NCI-H524 (cell line): ENCODE data around the gene EXTL1.
"Not testable (repeated sequence)": the region's sequence is repeated elsewhere in the genome, so short reads cannot be mapped to it uniquely, and the experiment has no call there.

Experiments used
- DNase-seq, 2 experiments: peaks; one replicate each; lab custom pipeline; 2025; lab: John Stamatoyannopoulos, UW

The EXTL1 gene, protein sequence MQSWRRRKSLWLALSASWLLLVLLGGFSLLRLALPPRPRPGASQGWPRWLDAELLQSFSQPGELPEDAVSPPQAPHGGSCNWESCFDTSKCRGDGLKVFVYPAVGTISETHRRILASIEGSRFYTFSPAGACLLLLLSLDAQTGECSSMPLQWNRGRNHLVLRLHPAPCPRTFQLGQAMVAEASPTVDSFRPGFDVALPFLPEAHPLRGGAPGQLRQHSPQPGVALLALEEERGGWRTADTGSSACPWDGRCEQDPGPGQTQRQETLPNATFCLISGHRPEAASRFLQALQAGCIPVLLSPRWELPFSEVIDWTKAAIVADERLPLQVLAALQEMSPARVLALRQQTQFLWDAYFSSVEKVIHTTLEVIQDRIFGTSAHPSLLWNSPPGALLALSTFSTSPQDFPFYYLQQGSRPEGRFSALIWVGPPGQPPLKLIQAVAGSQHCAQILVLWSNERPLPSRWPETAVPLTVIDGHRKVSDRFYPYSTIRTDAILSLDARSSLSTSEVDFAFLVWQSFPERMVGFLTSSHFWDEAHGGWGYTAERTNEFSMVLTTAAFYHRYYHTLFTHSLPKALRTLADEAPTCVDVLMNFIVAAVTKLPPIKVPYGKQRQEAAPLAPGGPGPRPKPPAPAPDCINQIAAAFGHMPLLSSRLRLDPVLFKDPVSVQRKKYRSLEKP

DNA sequence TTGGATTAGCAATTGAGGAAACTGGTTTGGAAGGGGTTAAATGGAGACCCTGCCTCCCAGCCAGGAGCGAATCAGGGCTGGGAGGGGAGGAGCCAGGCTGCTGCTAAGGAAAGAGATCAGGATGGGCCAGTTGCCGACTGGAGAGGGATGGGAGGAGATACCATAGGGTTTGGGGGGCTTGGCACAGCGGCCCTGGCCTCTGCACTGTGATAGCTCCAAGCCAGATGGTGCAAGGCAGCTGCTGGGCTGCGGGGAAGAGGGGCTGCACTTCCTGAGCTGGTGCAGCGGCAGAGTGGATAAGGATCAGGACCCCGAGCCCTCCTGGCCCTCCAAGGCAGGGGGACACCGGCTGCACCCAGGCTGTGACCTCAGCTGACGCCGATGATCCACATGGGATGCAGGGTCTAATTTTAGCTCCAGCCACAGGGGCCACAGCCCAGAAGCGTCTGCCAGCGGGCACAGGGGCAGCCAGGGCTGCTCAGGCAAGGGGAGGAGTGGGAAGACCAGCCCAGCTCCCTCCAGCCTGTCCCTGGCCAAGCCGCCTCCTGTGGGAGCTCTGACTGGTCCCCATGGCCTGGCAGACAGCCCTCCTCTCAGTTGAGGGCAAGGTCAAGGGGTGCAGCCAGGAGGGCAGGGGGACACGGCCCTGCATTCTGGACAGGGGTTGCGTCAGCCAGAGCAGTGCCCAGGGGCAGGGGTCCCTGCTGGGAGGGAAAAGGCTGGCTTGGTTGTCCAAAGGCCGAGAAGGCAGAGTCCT is at the start of gene EXTL1:
Gene EXTL1 (plus strand): TSS at position 129 of the 757 bp plus-strand sequence. CDS start 872 bp downstream, outside the sequence.
- peak; percentile 50 to 70 for DNase-seq

DNA sequence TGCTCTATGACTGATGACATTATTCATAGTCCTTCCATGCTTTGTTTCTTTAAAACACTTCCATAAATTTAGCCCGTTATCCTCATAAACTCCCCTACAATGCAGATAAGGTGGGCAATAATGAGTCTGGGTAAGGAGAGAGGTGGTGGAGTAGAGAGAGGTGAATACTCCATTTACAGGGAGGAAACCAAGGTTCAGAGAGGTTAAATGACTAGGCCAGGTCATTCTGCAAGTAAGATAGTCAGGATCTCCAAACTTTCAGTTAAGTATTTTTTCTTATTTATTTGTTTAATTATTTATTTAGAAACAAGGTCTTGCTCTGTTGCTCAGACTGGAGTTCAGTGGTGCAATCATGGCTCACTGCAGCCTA is 49.8 kb upstream of the EXTL1 start:
- no peak for DNase-seq

DNA sequence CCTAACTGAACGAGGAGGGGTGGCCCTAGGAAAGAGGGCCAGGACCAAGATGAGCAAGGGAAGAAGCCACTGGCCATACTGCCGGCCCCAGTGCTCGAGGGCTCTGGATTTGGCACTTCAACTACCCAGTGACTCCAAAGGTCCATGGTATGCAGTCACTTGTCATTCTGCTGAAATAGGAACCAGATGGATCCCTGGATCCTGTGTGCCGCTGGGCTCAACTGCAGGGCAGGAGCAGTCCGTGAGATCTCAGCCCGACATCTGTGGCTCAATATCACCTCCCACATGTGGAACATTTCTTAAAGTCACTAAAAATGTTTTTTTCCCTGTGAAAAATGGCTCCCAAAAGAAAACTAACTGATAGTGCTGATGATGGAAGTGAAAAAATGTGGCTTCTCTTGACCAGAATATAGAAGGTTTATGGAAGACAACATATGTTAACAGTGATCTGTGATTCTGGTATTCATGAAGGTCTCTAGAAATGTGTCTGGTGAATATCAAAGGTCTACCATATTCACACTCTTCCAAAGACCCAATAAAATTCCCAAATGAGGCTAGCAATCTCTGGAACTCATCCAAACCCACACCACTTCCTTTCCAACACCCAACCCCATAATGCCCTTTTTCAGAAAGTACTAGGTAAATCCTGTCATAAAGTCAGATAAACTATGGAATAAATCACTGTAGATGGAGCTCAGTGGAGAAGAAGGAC is 47.8 kb upstream of the EXTL1 start:
- no peak for DNase-seq

DNA sequence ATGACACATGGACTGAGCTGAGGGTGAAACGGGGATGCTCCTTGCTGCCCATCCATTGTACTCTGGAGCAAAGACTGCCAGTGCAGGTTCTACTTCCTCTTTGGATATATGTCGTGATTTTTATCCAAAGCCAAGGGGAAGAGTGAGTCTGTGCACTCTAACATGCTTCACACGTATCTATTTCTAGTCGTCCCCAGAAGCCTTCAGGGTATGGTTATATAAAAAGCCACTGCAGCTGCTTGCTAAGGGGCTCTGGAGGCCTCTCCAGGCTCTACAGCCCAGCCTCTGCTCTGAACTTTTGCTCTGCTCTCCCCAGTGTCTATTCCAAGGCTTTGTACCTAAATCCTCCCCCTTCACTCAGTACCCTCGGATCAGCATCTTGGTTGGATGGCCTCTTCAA is 43.8 kb upstream of the EXTL1 start:
- no peak for DNase-seq

DNA sequence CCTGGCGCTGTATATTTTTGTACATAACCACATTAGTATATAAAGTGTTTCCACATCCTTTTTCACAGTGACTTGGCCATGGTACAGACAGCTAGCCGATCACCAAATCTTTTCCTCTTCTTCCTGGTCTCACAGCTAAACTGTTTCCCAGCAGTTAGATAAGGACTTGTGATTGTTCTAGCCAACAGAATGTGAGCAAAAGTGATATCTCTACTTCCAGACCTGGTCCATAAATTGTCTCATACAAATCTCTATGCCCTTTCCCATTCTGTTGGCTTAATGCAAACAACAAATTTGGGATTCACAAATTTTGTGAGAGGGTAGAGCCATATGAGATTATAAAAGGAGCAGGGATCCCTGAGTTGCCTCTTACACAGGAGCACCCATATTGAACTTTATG is 43.2 kb upstream of the EXTL1 start:
- no peak for DNase-seq

DNA sequence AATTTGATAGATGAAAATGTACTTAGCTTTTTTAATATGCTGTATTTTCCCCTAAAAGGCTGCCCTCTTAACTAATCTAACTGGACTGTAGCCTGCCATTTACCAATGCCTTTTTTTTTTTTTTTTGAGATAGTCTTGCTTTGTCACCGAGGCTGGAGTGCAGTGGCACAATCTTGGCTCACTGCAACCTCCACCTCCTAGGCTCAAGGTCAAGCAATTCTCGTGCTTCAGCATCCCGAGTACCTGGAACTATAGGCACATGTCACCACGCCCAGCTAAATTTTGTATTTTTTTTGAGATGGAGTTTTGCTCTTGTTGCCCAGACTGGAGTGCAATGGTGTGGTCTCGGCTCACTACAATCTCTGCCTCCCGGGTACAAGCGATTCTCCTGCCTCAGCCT is 42.4 kb upstream of the EXTL1 start:
- no peak for DNase-seq

DNA sequence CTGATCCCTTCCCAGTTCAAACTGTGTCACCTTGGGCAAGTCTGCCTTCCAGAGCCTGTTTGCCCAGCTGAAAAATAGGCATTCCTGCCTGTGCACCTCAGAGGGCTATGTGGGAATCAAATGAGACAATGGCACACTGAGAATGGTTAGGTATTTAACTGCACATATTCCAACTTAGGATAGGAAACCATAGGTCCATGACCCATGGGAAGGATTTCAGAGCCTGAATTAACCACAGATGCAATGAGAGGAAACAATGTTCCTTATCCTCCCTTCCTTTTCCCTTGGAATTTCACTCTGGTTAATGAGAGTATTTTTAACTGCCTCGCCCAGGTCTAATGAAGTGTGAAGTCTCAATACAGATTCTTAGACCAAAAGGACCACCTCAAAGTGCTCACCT is 36.4 kb upstream of the EXTL1 start:
- no peak for DNase-seq

DNA sequence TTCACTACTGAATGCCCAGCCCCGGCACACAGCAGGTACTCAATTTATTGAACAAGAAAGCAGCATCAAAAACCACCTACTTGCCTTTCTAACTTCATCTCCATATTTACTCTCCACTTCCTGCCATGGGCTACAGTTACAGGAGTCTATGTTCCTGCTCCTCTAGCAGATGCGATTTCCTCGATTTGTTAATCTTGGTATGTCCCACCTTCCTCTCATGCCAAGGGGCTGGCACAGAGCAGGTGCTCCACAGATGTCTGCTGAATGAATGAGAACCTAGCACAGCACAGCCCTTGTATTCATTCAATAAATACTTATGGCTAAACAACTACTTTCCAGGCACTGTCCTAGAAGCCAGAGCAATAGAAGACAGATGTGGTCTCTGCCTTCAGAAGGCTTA is 35.9 kb upstream of the EXTL1 start:
- DNase-seq, result no peak

DNA sequence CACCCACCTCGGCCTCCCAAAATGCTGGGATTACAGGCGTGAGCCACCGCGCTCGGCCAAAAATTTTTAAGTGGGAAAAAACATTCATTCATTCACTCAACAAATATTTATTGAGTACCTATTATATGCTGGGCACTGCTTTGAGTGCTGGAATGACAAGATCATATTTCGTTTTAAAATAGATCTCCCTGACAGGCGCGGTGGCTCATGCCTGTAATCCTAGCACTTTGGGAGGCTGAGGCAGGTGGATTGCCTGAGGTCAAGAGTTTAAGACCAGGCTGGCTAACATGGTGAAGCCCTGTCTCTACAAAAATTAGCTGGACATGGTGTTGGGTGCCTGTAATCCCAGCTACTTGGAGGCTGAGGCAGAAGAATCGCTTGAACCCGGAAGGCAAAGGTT is 34.8 kb upstream of the EXTL1 start:
- DNase-seq, result not testable (repeated sequence)

DNA sequence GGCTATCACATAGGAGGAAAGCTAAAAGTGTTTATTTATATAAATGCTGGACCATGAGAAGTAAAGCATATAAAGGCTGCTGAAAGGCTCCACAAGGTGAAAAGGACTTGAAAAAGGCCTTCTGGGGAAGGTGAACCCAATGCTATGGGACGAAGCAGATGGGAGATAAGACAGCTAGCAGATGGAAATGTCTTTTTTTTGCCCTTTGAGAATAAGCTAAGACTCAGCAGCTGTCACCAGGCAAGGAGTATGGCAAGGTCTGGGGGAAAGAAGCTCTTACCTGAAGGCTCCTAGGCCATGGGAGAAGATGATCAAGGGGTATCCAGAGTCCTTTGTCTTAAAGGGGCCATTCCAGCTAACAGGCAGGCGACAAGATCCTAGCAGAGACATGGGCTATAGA is 33.6 kb upstream of the EXTL1 start:
- peak; percentile 87 to 92 for DNase-seq

DNA sequence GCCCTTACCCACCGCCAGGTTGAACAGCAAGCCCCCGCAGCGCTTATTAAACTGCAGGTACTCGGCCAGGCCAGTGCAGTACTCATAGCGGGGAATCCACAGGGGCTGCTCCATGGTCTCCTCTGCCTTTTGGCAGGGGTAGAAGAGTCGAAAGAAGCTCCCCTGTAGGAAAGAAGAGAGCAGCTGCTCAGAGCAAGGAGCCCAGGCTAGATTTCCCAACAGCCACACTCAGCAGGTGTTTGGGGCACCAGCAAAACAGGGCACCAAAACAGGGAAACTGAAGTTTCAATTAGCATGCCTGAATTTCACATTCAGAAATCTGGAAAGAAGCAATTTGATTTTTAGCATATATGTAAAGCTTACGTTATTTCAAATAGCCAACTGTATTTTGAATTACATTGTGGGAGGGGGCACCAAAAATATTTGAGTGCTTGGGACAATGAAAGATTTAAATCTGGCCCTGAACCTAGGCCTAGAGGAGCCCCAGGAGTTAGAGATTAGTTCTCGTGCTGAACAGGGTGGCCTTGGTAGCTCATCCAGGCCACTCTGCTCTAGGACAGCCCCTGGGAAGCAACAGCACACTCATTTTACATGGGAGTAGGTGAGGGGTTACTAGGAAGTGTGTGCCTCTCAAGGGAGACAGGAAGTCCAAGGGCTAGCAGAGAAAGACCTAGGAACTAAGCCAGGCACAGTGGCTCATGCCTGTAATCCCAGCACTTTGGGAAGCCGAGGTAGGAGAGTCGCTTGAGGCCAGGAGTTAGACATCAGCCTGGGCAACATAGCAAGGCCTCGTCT is 31.9 kb upstream of the EXTL1 start:
- peak in 1 of 2 experiments; percentile 23 for DNase-seq

DNA sequence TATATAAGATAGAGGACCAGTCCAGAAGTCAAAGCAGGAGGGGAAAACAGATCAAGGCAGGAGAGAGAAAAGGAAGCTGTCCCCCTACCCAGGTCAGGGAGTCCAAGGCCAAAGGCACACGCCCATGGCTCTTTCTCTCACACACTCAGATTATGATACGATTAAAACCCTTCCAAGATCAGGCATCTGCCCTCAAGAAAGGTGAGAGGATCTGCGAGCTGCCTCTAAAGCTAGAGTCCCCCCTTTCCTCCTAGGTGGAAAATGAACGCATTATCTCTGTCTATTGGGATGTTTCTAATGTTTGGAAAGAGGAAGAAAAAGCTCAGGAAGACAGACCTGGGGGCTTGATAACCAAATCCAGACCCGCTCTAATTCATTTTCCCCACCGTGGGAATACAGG is 31.3 kb upstream of the EXTL1 start:
- DNase-seq, result peak in 1 of 2 experiments; percentile 15

DNA sequence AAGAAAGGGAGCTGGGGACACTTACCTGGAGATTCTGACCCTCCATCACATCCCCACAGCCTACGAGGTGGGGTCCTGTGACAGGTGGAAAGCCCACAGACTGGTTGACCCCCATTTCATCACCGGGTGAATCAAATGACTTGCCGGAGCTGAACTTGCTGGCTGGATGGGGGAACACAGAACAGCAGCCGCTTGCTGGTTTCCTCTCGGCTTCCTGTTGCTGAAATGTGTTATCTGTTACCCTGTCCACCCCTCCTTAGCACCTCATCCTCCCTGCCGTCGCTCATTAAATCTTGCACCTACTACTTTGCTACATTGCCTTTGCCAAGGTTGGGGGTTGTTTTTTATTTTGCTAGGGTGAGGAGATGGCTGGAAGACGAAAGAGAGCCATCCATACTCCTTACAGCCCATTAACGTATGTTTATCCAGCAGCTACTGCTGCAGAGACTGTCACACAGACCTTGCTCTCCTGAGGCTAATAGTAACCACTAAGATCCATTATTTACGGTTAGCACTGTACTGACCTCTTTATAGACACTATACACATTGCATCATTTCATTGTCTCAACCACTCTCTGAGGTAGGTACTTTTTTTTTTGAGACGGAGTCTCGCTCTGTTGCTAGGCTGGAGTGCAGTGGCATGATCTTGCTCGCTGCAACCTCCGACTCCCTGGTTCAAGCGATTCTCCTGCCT is 30.7 kb upstream of the EXTL1 start:
- no peak for DNase-seq

DNA sequence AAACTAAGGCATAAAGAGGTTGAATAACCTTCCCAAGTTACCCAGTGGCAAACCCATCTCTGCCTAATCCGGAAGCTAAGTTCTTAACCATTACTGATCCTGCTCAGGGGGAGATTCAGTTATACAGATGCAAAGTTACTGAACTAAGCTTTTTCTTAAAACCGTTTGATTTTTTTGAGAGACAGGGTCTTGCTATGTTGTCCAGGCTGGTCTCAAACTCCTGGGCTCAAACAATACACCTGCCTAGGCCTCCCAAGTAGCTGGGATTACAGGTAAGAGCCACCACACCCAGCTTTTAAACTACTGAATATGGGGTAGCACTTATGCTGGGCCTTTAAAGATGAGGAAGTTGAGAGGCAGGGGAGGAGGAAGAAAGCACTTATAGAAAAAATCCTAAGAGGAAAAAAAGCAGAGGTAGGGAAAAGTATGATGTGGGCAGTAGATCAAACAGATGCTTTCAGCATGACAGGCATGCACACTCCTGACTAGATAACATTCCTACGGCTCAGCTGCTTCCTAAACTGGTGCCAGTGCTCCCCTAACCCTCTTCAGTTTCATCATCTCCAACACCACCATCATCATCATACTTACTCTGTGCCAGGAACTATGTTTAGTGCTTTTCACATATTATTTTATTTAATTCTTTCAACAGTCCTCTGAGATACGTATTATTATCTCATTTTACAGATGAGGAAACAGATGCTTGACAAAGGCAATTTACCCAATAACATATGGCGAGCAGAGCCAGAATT is 29.5 kb upstream of the EXTL1 start:
- peak in 1 of 2 experiments; percentile 61 for DNase-seq

DNA sequence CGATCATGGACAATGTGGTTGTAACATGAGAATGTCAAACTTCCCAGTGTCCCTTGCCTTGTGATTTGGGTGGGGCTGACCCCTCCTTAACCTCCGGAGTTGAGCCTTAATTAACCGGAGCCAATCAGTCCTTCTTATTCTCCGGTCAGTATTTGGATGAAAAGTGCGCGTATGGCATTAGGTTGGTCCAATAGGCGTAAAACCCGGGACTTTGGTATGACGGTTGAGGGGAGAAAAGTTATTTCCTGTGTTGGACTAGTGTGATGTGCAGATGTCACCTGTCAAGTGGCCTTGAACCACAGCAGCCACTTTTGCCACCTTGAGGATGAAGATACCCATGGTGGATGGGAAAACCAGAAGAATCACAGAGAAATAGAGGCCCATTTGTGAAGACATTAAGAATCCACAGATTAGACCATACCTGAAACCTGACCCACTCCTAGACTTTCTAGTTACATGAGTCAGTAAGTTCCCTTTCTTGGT is 28.8 kb upstream of the EXTL1 start:
- DNase-seq, result peak; percentile 62 to 80

DNA sequence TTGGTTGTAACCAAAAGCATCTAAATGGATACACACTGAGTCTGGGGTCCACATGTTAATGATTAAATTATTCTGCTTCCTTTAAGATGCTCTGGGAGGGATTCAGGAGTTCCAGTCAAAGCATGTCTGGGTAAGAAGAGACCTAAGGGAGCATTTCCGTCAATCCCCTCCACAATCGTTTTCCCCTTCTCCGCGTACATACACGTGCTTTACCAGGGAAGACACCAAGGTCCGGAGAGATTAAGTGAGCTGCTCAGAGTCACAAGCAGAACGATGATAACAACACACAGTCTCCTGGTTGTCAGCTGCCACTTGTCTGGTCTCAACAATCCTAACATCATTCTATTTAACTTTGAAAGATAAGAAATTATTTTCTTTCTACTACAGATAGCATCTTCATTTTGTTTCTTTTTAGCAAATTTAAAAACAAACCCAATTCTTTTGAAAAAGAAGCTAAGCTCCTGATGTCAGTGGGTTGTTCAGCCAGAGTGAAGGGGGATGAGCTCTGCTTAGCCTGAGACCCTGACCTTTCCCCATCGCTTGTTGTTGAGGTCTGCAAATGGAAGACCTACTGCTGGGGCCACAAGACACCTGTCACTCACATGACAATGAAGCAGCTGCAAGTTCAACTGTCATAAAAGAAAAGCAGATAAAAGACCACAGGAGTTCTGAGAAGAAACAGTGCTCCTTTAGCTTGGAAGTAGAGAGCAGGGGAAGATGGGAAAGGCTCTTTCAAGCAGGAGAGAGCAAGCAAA is 28.2 kb upstream of the EXTL1 start:
- no peak for DNase-seq

DNA sequence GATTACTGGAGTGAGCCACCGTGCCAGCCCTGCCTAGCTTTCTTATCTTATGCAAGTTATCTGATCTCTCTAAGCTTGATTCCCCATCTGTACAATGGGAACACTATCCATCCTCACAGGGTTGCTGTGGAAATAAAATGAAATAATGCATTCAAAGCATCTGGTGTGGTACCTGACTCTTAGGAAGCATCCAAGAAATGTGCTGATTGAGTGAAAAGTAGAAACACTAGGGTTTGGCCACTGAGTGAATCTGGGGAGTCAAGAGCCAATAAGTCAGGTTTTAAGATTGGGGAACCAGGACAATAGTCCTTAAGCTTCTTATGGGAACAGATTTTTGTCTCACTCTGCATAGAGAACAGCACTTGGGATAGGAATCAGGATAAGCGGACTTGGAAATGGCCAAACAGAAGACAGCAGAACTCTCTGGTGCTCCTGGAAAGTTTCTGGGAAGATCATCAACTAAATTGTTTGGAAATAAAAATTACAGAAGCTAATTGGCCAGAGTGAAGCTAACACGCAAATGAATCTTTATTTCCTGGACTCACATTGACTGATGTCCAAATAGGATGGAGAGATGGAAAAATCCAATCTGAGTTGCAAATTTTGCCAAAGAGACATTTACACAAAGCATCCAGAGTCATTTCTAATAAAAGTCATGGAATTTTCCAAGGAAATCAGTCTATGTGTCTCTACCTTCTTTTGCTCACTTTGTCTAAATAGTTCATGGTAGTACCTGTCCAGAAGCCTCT is 27.0 kb upstream of the EXTL1 start:
- DNase-seq, result no peak
